GM12878 (cell line): Measurements from ENCODE around the gene IRAK3. TPM values are rescaled to one million over a fixed set of nuclear protein-coding genes. Genes with fewer than 3 reads are reported as not detected.

Source experiments
- BMI1 ChIP-seq: fragments of 450-650 bp; IDR thresholded peaks from 2 replicates; pipeline ENCODE4 v1.6.1; 2016; ENCODE audit warnings: mild to moderate bottlenecking, moderate library complexity, borderline replicate concordance
- CREB1 ChIP-seq: IDR thresholded peaks from 2 replicates; pipeline ENCODE4 v1.6.1; 2012; ENCODE audit warnings: low read depth, mild to moderate bottlenecking, inconsistent platforms
- CUX1 ChIP-seq: IDR thresholded peaks from 2 replicates; pipeline ENCODE4 v1.6.1; 2012; ENCODE audit warnings: improper control_type of control experiment, low read depth, low read length; ENCODE audit not compliant: insufficient replicate concordance
- DPF2 ChIP-seq: fragments of 450-650 bp; IDR thresholded peaks from 2 replicates; pipeline ENCODE4 v1.6.1; 2017; ENCODE audit warnings: mild to moderate bottlenecking
- EGR1 ChIP-seq, 2 experiments: IDR thresholded peaks; 1 replicate in 1 of 2; 2 replicates in 1 of 2; pipeline ENCODE4 v1.6.1; 2011 to 2012; ENCODE audit warnings: low read depth in 2 of 2, low read length in 2 of 2, borderline replicate concordance in 1 of 2, mild to moderate bottlenecking in 1 of 2, moderate library complexity in 1 of 2
- EP300 ChIP-seq, 2 experiments: fragments of 150-350 bp in 1 of 2; IDR thresholded peaks; 2 replicates each; pipeline ENCODE4 v1.6.1; 2011 to 2012; ENCODE audit warnings: low read depth in 2 of 2, low read length in 2 of 2, borderline replicate concordance in 1 of 2, improper control_type of control experiment in 1 of 2, inconsistent platforms in 1 of 2; ENCODE audit not compliant: control insufficient read depth in 1 of 2
- GABPA ChIP-seq: IDR thresholded peaks from 2 replicates; pipeline ENCODE4 v1.6.1; 2014; ENCODE audit warnings: antibody characterized with exemption, low read depth, mild to moderate bottlenecking, inconsistent platforms
- HSF1 ChIP-seq: fragments of 150-350 bp; IDR thresholded peaks from 2 replicates; pipeline ENCODE4 v1.6.1; 2014; ENCODE audit warnings: mild to moderate bottlenecking, low read depth, low read length
- KLF5 ChIP-seq: fragments of 450-650 bp; IDR thresholded peaks from 2 replicates; pipeline ENCODE4 v1.6.1; 2014; ENCODE audit warnings: mild to moderate bottlenecking; ENCODE audit not compliant: partially characterized antibody
- NBN ChIP-seq: fragments of 450-650 bp; IDR thresholded peaks from 2 replicates; pipeline ENCODE4 v1.6.1; 2016
- RAD51 ChIP-seq: fragments of 450-650 bp; IDR thresholded peaks from 2 replicates; pipeline ENCODE4 v1.6.1; 2016; ENCODE audit warnings: moderate library complexity, mild to moderate bottlenecking, inconsistent platforms
- SRF ChIP-seq, 2 experiments: IDR thresholded peaks; 2 replicates each; pipeline ENCODE4 v1.6.1; 2011; ENCODE audit warnings: low read depth in 2 of 2, low read length in 2 of 2, mild to moderate bottlenecking in 1 of 2, moderate library complexity in 1 of 2
- STAT1 ChIP-seq: fragments of 450-650 bp; conservative IDR thresholded peaks from 2 replicates; pipeline ENCODE4 v1.6.1; 2014; ENCODE audit warnings: antibody characterized with exemption, mild to moderate bottlenecking
- TBL1XR1 ChIP-seq: IDR thresholded peaks from 2 replicates; pipeline ENCODE4 v1.6.1; 2012; ENCODE audit warnings: low read depth, low read length, improper control_type of control experiment
- ZBTB11 ChIP-seq: fragments of 450-650 bp; formaldehyde crosslinking; IDR thresholded peaks from 2 replicates; pipeline ENCODE4 v1.5.0; 2022; ENCODE audit warnings: mild to moderate bottlenecking, missing genetic modification characterization
- ZBTB33 ChIP-seq: fragments of 450-650 bp; IDR thresholded peaks from 2 replicates; pipeline ENCODE4 v1.6.1; 2017; ENCODE audit warnings: mild to moderate bottlenecking
- polyA plus RNA-seq, 11 experiments: library from polyadenylated mRNA; depleted of rRNA in 4 of 11; unstranded in 6 of 11; stranded (reverse) in 5 of 11; fragments of >200 nt; fragmentation: Nextera tagmentation in 4 of 11; fragmentation: Illumina TruSeq in 1 of 11; extraction: Ambion mirVana in 4 of 11; extraction: Trizol in 1 of 11; gene quantifications; 1 replicate in 1 of 11; 2 replicates in 10 of 11; pipeline versions ENCODE4 v1.2.1 to v1.2.3, GENCODE V29; 2011 to 2016; ENCODE audit warnings: inconsistent platforms in 2 of 11, missing spikeins in 2 of 11, low read depth in 1 of 11
- total RNA-seq, 4 experiments: library from RNA; depleted of rRNA in 3 of 4; stranded (reverse); fragments of >200 nt in 3 of 4; fragmentation: Illumina TruSeq in 1 of 4; extraction: Trizol in 1 of 4; gene quantifications; 2 replicates each; pipeline versions ENCODE4 v1.2.1 to v1.2.3, GENCODE V29; 2013 to 2021

The IRAK3 gene
- total and polyA plus RNA-seq, 10 of the 15 experiments (the other 5 are each of a cell fraction or from before 2014, with no cell fraction given), result 1.4 to 14.1 (median 5.4) TPM

- TF ChIP-seq CUX1 (peak; percentile 73), GABPA (peak; percentile 72), BMI1 (no peak), RAD51 (no peak), DPF2 (peak; percentile 92), EP300 (IDR thresholded peaks at IDR 0.05; ENCODE audit: borderline replicate concordance in 1 of 2, control insufficient read depth in 1 of 2, low read depth in 2 of 2, low read length in 2 of 2) (peak in 1 of 2 experiments; percentile 1; a peak in 1 of 4 replicates), ZBTB11 (peak; percentile 33; the same call in 1 of the 2 replicates), HSF1 (no peak), STAT1 (peak; percentile 26; the same call in 1 of the 2 replicates), KLF5 (peak; percentile 79), SRF (IDR thresholded peaks at IDR 0.05; ENCODE audit: low read depth in 2 of 2, low read length in 2 of 2) (peak; percentile 78 to 98), EGR1 (IDR thresholded peaks at IDR 0.05; ENCODE audit: borderline replicate concordance in 1 of 2, low read depth in 2 of 2, low read length in 2 of 2) (peak in 1 of 2 experiments; percentile 91; a peak in 2 of 3 replicates), TBL1XR1 (0 out of 2 replicates have a peak, but pooled peaks have one; percentile 72), ZBTB33 (no peak), CREB1 (peak; percentile 84), NBN (peak; percentile 98)
These were observed 19.5 kb upstream of the IRAK3 start, which contains the start of gene TMBIM4 (continued) for GRCh38 chr12:66169221-66170170.
